Measurements from ENCODE around the gene NRP1. TPM values are rescaled to one million over a fixed set of nuclear protein-coding genes. Genes with fewer than 3 reads are reported as not detected.
A peak's percentile ranks its signal among the peaks of the same experiment; 100 is the strongest.
"Not testable (repeated sequence)": the region's sequence is repeated elsewhere in the genome, so short reads cannot be mapped to it uniquely, and the experiment has no call there.

NRP1 gene
- polyA plus RNA-seq, 1 experiment = 218 TPM

DNA sequence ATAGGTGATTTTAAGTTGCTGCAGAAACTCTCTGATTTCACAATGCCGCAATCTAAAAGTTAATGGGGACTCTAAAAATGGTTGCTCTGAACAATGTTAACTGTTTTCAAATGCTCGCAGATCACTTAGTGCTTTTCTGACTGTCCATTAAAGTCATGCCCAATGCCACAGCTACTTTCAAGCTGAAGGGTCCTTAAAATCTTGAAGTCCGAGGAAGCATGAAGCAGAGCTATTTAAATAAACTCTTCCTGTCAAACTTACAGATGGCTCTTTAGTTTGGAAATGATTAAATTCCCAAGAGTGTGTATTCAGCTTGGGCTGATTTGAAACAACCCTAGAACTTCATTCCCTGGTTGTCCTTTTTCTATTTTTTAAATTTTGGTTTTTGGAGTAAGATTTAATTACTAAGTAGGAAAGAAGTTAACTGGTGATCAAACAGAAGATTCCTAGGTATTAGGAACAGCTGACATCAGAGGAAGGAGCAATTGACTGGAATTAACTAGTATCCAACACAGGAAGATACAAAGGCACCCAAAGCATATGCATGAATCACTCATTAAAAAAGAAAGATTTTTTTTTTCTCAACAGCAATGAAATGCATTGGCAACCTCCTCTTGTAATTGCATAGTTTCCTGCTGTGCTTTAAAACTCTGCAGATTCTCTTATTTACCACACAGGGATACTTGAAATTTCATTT lies 105.1 kb downstream of the NRP1 start:
- no peak for TF ChIP-seq CTCF (IDR thresholded peaks at IDR 0.05; ENCODE audit: low read depth, low read length)
- ChIA-PET CTCF (no interaction called here), POLR2A (no interaction called here)
- Histone ChIP-seq H3K4me3 (ENCODE audit: low read depth, low read length) (no peak overlapping the region), H3K27ac (ENCODE audit: low read depth, low read length) (no peak overlapping the region), H3K9me3 (ENCODE audit: control insufficient read depth, insufficient read depth, low read length) (no peaks in the 10 kb centered on the region), H3K27me3 (ENCODE audit: control insufficient read depth, insufficient read depth, low read length) (no peaks in the 10 kb centered on the region)
- no peak for DNase-seq (ENCODE audit: low read depth, low spot score)

DNA sequence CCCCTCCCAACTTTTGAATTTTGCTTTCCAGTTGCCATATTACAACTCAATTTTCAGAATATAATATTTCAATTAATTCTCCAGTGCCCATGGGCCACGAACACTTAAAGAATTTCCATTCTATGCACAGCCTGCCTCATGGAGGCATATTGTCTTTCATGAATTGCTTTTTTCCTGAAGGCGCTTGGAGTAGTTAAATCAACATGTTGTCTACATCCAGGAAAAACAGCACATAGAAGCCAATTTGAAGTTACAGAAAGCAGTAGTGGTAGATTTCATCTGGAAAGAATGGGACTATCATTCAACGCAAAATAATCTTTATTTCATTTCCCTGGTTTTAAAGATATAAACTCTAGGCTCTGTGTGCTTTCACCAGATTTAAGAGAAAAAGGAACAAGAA lies 106.0 kb downstream of the NRP1 start:
- ChIA-PET POLR2A (no interaction called here), CTCF (no interaction called here)
- H3K4me3 ChIP-seq (ENCODE audit: low read depth, low read length) = no peak overlapping the region
- H3K27me3 ChIP-seq (ENCODE audit: control insufficient read depth, insufficient read depth, low read length) = no peaks in the 10 kb centered on the region
- TF ChIP-seq CTCF (IDR thresholded peaks at IDR 0.05; ENCODE audit: low read depth, low read length) = no peak
- H3K9me3 ChIP-seq (ENCODE audit: control insufficient read depth, insufficient read depth, low read length) = no peaks in the 10 kb centered on the region
- no peak overlapping the region for H3K27ac ChIP-seq (ENCODE audit: low read depth, low read length)
- DNase-seq (ENCODE audit: low read depth, low spot score) = no peak

- TF ChIP-seq CTCF (IDR thresholded peaks at IDR 0.05; ENCODE audit: low read depth, low read length) = no peak
- H3K9me3 ChIP-seq (ENCODE audit: control insufficient read depth, insufficient read depth, low read length) = no peaks in the 10 kb centered on the region
- H3K4me3 ChIP-seq (ENCODE audit: low read depth, low read length) = no peak overlapping the region
- no peak overlapping the region for H3K27ac ChIP-seq (ENCODE audit: low read depth, low read length)
- POLR2A ChIA-PET = no interaction called here
- H3K27me3 ChIP-seq (ENCODE audit: control insufficient read depth, insufficient read depth, low read length) = no peaks in the 10 kb centered on the region
- CTCF ChIA-PET = no interaction called here
- DNase-seq (ENCODE audit: low read depth, low spot score) = no peak
Measured at GRCh38 chr10:33227489-33227888, 107.0 kb downstream of the NRP1 start.

GRCh38 chr10:33224251-33224965 lies 110.1 kb downstream of the NRP1 start:
- DNase-seq (ENCODE audit: low read depth, low spot score) = no peak
- Histone ChIP-seq H3K27ac (ENCODE audit: low read depth, low read length) (peak overlapping the region; percentile 24), H3K27me3 (ENCODE audit: control insufficient read depth, insufficient read depth, low read length) (no peaks in the 10 kb centered on the region), H3K9me3 (ENCODE audit: control insufficient read depth, insufficient read depth, low read length) (no peaks in the 10 kb centered on the region), H3K4me3 (ENCODE audit: low read depth, low read length) (no peak overlapping the region)
- TF ChIP-seq CTCF (IDR thresholded peaks at IDR 0.05; ENCODE audit: low read depth, low read length) = no peak
- POLR2A ChIA-PET = no interaction called here
- CTCF ChIA-PET = no interaction called here

DNA sequence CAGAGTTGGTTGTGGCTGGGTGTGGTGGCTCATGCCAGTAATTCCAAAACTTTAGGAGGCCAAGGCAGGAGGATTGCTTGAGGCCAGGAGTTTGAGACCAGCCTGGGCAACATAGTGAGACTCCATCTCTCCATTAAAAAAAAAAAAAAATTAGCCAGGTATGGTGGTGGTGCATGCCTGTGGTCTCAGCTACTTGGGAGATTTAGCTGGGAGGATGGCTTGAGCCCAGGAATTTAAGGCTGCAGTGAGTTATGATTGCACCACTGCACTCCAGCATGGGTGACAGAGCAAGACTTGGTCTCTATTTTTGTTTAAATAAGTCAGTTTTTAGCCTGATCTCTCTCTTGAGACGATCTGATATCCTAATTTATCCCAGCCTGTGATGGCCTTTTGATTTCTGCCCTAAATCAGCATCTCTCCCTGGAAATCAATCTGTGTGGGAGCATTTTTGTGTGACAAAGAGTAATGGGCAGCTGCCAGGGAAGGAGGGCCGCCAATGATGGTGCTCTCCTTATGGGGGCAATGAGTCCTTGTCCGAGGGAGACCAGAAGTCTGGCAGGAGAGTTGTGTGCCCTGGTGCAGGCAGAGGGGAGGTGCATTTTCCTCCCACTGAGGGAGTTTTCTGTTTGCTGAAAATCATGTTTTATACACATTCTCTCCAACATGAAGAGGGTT lies 111.0 kb downstream of the NRP1 start:
- peak overlapping the region; percentile 24 for H3K27ac ChIP-seq (ENCODE audit: low read depth, low read length)
- DNase-seq (ENCODE audit: low read depth, low spot score) = no peak
- H3K27me3 ChIP-seq (ENCODE audit: control insufficient read depth, insufficient read depth, low read length) = no peaks in the 10 kb centered on the region
- H3K4me3 ChIP-seq (ENCODE audit: low read depth, low read length) = no peak overlapping the region
- TF ChIP-seq CTCF (IDR thresholded peaks at IDR 0.05; ENCODE audit: low read depth, low read length) = no peak
- no peaks in the 10 kb centered on the region for H3K9me3 ChIP-seq (ENCODE audit: control insufficient read depth, insufficient read depth, low read length)
- ChIA-PET POLR2A (no interaction called here), CTCF (no interaction called here)

GRCh38 chr10:33222304-33222703 lies 112.2 kb downstream of the NRP1 start:
- H3K4me3 ChIP-seq (ENCODE audit: low read depth, low read length); CTCF ChIA-PET; H3K9me3 ChIP-seq (ENCODE audit: control insufficient read depth, insufficient read depth, low read length); H3K27ac ChIP-seq (ENCODE audit: low read depth, low read length); POLR2A ChIA-PET; DNase-seq (ENCODE audit: low read depth, low spot score); H3K27me3 ChIP-seq (ENCODE audit: control insufficient read depth, insufficient read depth, low read length): not testable (repeated sequence)

Measured in AG04450 (cell line).